GM11168 (cell line): ENCODE results near the gene AKAP9.
"Not testable (repeated sequence)": the region's sequence is repeated elsewhere in the genome, so short reads cannot be mapped to it uniquely, and the experiment has no call there.

Experiments used
- in situ Hi-C: fragments of 300-500 bp; cut with MboI; formaldehyde crosslinking; loops from one replicate; pipeline ENCODE4 v1.12.0; 2022; ENCODE audit warnings: low sequenced_read_pairs; ENCODE audit not compliant: unreplicated experiment

AKAP9 gene

GRCh38 chr7:92052684-92053083 is 112.0 kb downstream of the AKAP9 start:
- in situ Hi-C loops, result no loop called here

- in situ Hi-C loops, result no loop called here
These were observed 112.7 kb downstream of the AKAP9 start for GRCh38 chr7:92053312-92053711.

GRCh38 chr7:92056286-92056685 is 115.6 kb downstream of the AKAP9 start:
- in situ Hi-C loops, result no loop called here

GRCh38 chr7:92057375-92057774 is 116.7 kb downstream of the AKAP9 start:
- in situ Hi-C loops, result no loop called here

GRCh38 chr7:92058040-92058439 is 117.4 kb downstream of the AKAP9 start:
- in situ Hi-C loops, result no loop called here

- in situ Hi-C loops, result no loop called here
These were observed 118.2 kb downstream of the AKAP9 start for GRCh38 chr7:92058899-92059298.

- in situ Hi-C loops, result loop anchor here (10.0 kb wide), 1 partner anchor 1134 kb away; no protein-coding TSS in a partner anchor
These were observed 120.5 kb downstream of the AKAP9 start for GRCh38 chr7:92061154-92061553.

GRCh38 chr7:92064438-92065029 is 123.9 kb downstream of the AKAP9 start:
- in situ Hi-C loops, result loop anchor here (10.0 kb wide), 1 partner anchor 1130 kb away; no protein-coding TSS in a partner anchor

- in situ Hi-C loops, result no loop called here
These were observed 130.4 kb downstream of the AKAP9 start for GRCh38 chr7:92071032-92071431.

- in situ Hi-C loops, result no loop called here
These were observed 131.5 kb downstream of the AKAP9 start for GRCh38 chr7:92072121-92072520.

GRCh38 chr7:92072708-92073107 is 132.0 kb downstream of the AKAP9 start:
- in situ Hi-C loops, result no loop called here

- in situ Hi-C loops, result no loop called here
These were observed 134.9 kb downstream of the AKAP9 start for GRCh38 chr7:92075455-92076158.

GRCh38 chr7:92076509-92076908 is 135.8 kb downstream of the AKAP9 start:
- in situ Hi-C loops, result no loop called here

GRCh38 chr7:92083922-92084321 is 143.3 kb downstream of the AKAP9 start:
- in situ Hi-C loops, result not testable (repeated sequence)

GRCh38 chr7:92088266-92088665 is 147.6 kb downstream of the AKAP9 start:
- in situ Hi-C loops, result no loop called here

- in situ Hi-C loops, result no loop called here
These were observed 151.5 kb downstream of the AKAP9 start for GRCh38 chr7:92092210-92092609.

GRCh38 chr7:92095380-92095779 is 154.7 kb downstream of the AKAP9 start:
- in situ Hi-C loops, result no loop called here

GRCh38 chr7:92100534-92100933 is 159.9 kb downstream of the AKAP9 start:
- in situ Hi-C loops, result no loop called here

- in situ Hi-C loops, result not testable (repeated sequence)
These were observed 162.2 kb downstream of the AKAP9 start for GRCh38 chr7:92102862-92103261.

- in situ Hi-C loops, result no loop called here
These were observed 168.2 kb downstream of the AKAP9 start for GRCh38 chr7:92108821-92109220.

- in situ Hi-C loops, result no loop called here
These were observed 170.2 kb downstream of the AKAP9 start for GRCh38 chr7:92110857-92111256.

- in situ Hi-C loops, result no loop called here
These were observed 175.2 kb downstream of the AKAP9 start for GRCh38 chr7:92115821-92116220.
